ENCODE results near the gene ERVFRD-1. TPM values are rescaled to one million over a fixed set of nuclear protein-coding genes. Genes with fewer than 3 reads are reported as not detected.

The ERVFRD-1 gene
- total and polyA plus RNA-seq, 2 of the 13 experiments (the other 11 are each of a cell fraction or from before 2014, with no cell fraction given) = not detected

DNA sequence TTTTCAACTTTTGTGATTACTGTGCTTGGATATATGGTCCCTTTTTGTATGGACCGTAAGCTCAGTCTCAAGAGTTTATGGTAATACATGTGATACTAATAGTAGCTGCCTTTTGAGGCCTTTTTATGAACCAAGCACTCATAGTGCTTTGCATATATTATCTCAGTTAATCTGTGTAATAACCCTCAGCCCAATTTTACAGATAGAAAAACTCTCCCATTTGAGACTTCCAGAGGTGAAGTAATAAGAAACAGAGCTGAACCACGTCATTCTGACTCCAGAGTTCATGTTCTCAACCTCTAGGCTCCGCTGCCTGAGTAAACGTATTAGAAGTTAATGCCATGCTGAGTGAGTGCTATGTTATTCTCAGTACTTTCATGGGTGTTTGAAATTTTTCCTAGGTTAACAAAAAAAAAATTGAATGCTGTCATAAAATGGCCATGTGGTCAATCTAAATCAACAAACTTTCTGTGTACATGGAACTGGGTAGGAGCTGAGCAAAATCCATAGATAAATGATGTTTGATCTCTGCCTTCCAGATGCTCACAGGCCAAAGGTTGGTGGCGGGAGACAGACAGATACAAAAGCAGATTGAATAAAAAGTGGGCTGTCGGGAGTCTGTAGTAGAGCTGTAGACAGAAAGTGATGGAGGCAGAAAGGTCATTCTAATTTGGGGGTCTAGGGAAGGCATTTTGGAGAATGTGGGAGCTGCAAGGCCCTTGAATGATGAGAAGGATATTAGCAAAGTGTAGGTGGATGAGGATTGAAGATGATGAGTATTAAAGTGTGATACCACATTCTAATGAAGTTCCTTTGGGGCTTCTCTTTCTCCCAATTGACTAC lies 44.8 kb downstream of the ERVFRD-1 start (continued):
- TF ChIP-seq, protein P1, sequence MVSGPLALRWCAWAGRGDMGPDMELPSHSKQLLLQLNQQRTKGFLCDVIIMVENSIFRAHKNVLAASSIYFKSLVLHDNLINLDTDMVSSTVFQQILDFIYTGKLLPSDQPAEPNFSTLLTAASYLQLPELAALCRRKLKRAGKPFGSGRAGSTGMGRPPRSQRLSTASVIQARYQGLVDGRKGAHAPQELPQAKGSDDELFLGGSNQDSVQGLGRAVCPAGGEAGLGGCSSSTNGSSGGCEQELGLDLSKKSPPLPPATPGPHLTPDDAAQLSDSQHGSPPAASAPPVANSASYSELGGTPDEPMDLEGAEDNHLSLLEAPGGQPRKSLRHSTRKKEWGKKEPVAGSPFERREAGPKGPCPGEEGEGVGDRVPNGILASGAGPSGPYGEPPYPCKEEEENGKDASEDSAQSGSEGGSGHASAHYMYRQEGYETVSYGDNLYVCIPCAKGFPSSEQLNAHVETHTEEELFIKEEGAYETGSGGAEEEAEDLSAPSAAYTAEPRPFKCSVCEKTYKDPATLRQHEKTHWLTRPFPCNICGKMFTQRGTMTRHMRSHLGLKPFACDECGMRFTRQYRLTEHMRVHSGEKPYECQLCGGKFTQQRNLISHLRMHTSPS (CRISPR knock-in tag; IDR thresholded peaks at IDR 0.05; ENCODE audit: low read depth) = no peak
- TF ChIP-seq ARHGAP35 (CRISPR knock-in tag; IDR thresholded peaks at IDR 0.05; ENCODE audit: borderline replicate concordance) = no peak
- TF ChIP-seq SMAD3 (CRISPR knock-in tag; IDR thresholded peaks at IDR 0.05) = 0 out of 2 replicates have a peak, but pooled peaks have one; percentile 32
- peak; percentile 36; the same call in 1 of the 2 replicates for TF ChIP-seq SIX4 (CRISPR knock-in tag; IDR thresholded peaks at IDR 0.05)
- TF ChIP-seq, protein P2, sequence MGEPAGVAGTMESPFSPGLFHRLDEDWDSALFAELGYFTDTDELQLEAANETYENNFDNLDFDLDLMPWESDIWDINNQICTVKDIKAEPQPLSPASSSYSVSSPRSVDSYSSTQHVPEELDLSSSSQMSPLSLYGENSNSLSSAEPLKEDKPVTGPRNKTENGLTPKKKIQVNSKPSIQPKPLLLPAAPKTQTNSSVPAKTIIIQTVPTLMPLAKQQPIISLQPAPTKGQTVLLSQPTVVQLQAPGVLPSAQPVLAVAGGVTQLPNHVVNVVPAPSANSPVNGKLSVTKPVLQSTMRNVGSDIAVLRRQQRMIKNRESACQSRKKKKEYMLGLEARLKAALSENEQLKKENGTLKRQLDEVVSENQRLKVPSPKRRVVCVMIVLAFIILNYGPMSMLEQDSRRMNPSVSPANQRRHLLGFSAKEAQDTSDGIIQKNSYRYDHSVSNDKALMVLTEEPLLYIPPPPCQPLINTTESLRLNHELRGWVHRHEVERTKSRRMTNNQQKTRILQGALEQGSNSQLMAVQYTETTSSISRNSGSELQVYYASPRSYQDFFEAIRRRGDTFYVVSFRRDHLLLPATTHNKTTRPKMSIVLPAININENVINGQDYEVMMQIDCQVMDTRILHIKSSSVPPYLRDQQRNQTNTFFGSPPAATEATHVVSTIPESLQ (CRISPR knock-in tag; conservative IDR thresholded peaks at IDR 0.05) = no peak
- TF ChIP-seq ZNF235 (CRISPR knock-in tag; IDR thresholded peaks at IDR 0.05; ENCODE audit: borderline replicate concordance) = no peak
- TF ChIP-seq MEIS1 (CRISPR knock-in tag; IDR thresholded peaks at IDR 0.05; ENCODE audit: borderline replicate concordance) = no peak
- TF ChIP-seq CENPT (CRISPR knock-in tag; IDR thresholded peaks at IDR 0.05; ENCODE audit: low read depth) = no peak
- no peak for TF ChIP-seq ATF7-NPFF (CRISPR knock-in tag; IDR thresholded peaks at IDR 0.05; ENCODE audit: low read depth)
- TF ChIP-seq, protein P3, sequence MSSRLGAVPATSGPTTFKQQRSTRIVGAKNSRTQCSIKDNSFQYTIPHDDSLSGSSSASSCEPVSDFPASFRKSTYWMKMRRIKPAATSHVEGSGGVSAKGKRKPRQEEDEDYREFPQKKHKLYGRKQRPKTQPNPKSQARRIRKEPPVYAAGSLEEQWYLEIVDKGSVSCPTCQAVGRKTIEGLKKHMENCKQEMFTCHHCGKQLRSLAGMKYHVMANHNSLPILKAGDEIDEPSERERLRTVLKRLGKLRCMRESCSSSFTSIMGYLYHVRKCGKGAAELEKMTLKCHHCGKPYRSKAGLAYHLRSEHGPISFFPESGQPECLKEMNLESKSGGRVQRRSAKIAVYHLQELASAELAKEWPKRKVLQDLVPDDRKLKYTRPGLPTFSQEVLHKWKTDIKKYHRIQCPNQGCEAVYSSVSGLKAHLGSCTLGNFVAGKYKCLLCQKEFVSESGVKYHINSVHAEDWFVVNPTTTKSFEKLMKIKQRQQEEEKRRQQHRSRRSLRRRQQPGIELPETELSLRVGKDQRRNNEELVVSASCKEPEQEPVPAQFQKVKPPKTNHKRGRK (CRISPR knock-in tag; IDR thresholded peaks at IDR 0.05) = no peak
- TF ChIP-seq SRSF1 (optimal IDR thresholded peaks at IDR 0.05; ENCODE audit: low read depth, low read length) = no peak
- TF ChIP-seq ZNF775 (CRISPR knock-in tag; IDR thresholded peaks at IDR 0.05; ENCODE audit: borderline replicate concordance) = no peak
- TF ChIP-seq, protein P4, sequence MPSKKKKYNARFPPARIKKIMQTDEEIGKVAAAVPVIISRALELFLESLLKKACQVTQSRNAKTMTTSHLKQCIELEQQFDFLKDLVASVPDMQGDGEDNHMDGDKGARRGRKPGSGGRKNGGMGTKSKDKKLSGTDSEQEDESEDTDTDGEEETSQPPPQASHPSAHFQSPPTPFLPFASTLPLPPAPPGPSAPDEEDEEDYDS (CRISPR knock-in tag; IDR thresholded peaks at IDR 0.05) = peak; percentile 17; the same call in 1 of the 2 replicates
- TF ChIP-seq, protein P5, sequence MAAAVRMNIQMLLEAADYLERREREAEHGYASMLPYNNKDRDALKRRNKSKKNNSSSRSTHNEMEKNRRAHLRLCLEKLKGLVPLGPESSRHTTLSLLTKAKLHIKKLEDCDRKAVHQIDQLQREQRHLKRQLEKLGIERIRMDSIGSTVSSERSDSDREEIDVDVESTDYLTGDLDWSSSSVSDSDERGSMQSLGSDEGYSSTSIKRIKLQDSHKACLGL (CRISPR knock-in tag; IDR thresholded peaks at IDR 0.05) = no peak
- TF ChIP-seq ZNF883 (CRISPR knock-in tag; IDR thresholded peaks at IDR 0.05; ENCODE audit: not compliant biosample characterization) = no peak
- no peak for TF ChIP-seq REXO4 (CRISPR knock-in tag; IDR thresholded peaks at IDR 0.05; ENCODE audit: borderline replicate concordance)
- TF ChIP-seq, protein P6, sequence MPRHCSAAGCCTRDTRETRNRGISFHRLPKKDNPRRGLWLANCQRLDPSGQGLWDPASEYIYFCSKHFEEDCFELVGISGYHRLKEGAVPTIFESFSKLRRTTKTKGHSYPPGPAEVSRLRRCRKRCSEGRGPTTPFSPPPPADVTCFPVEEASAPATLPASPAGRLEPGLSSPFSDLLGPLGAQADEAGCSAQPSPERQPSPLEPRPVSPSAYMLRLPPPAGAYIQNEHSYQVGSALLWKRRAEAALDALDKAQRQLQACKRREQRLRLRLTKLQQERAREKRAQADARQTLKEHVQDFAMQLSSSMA (CRISPR knock-in tag; IDR thresholded peaks at IDR 0.05) = no peak
- TF ChIP-seq, protein P7, sequence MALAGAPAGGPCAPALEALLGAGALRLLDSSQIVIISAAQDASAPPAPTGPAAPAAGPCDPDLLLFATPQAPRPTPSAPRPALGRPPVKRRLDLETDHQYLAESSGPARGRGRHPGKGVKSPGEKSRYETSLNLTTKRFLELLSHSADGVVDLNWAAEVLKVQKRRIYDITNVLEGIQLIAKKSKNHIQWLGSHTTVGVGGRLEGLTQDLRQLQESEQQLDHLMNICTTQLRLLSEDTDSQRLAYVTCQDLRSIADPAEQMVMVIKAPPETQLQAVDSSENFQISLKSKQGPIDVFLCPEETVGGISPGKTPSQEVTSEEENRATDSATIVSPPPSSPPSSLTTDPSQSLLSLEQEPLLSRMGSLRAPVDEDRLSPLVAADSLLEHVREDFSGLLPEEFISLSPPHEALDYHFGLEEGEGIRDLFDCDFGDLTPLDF (CRISPR knock-in tag; IDR thresholded peaks at IDR 0.05) = peak; percentile 60; the same call in 1 of the 2 replicates
- TF ChIP-seq STAG1 (CRISPR knock-in tag; IDR thresholded peaks at IDR 0.05) = no peak
- TF ChIP-seq CBX1 (IDR thresholded peaks at IDR 0.05; ENCODE audit: low read depth) = no peak

Measured in HepG2 (cell line).